Ectodermal cell (in vitro differentiated cells): Measurements from ENCODE around the gene ZNF132.
"Not testable (repeated sequence)": the region's sequence is repeated elsewhere in the genome, so short reads cannot be mapped to it uniquely, and the experiment has no call there.

ENCODE experiments used
- H3K27ac ChIP-seq: 2 replicates; pipeline ENCODE4 v1.7.0; 2013; ENCODE audit warnings: mild to moderate bottlenecking, low read depth, low read length; ENCODE audit not compliant: insufficient read depth, poor library complexity, severe bottlenecking
- H3K27me3 ChIP-seq: 2 replicates; pipeline ENCODE4 v1.7.0; 2013; ENCODE audit warnings: mild to moderate bottlenecking, low read length; ENCODE audit not compliant: insufficient read depth, control insufficient read depth, poor library complexity, severe bottlenecking
- H3K36me3 ChIP-seq: one replicate; pipeline ENCODE4 v1.7.0; 2013; ENCODE audit warnings: low read length; ENCODE audit not compliant: control insufficient read depth, insufficient read depth
- H3K4me1 ChIP-seq: one replicate; pipeline ENCODE4 v1.7.0; 2013; ENCODE audit warnings: low read length; ENCODE audit not compliant: control insufficient read depth, insufficient read depth
- H3K4me3 ChIP-seq: 2 replicates; pipeline ENCODE4 v1.7.0; 2013; ENCODE audit warnings: low read depth, low read length, control low read depth; ENCODE audit not compliant: insufficient read depth
- H3K9me3 ChIP-seq: 2 replicates; pipeline ENCODE4 v1.7.0; 2013; ENCODE audit warnings: mild to moderate bottlenecking, low read length, moderate library complexity; ENCODE audit not compliant: control insufficient read depth
- WGBS, 2 experiments: methylation state at CpG; one replicate each; pipeline ENCODE4 v1.1.7; 2013; ENCODE audit warnings: missing lambda C conversion rate in 2 of 2; 5-methylcytosine and 5-hydroxymethylcytosine counted together

The ZNF132 gene

GRCh38 chr19:58476498-58477015, 36.6 kb upstream of the ZNF132 start:
- Histone ChIP-seq H3K4me3 (peak overlapping the region; percentile 72), H3K9me3 (no peaks in the 10 kb centered on the region), H3K4me1 (no peaks in the 10 kb centered on the region), H3K36me3 (no peaks in the 10 kb centered on the region), H3K27me3 (no peaks in the 10 kb centered on the region), H3K27ac (peak overlapping the region; percentile 64)
- 11 to 12% methylated on average over 27 of the region's 27 CpGs for WGBS, 2 experiments

- H3K36me3 ChIP-seq: no peaks in the 10 kb centered on the region
- WGBS, 2 experiments: 0% methylated on average over 64 of the region's 64 CpGs
- no peaks in the 10 kb centered on the region for H3K9me3 ChIP-seq
- no peaks in the 10 kb centered on the region for H3K4me1 ChIP-seq
- H3K27me3 ChIP-seq: no peaks in the 10 kb centered on the region
- peak within 1 kb of the TSS; percentile 72 for H3K4me3 ChIP-seq
- peak within 1 kb of the TSS; percentile 82 for H3K27ac ChIP-seq
Observed at GRCh38 chr19:58475714-58476497, 36.0 kb upstream of the ZNF132 start, which contains the start of gene ZNF446. TSS of gene ZNF446 (plus strand) at chr19:58476352. CDS start at chr19:58477219, 867 bp downstream.

GRCh38 chr19:58474997-58475713, 35.2 kb upstream of the ZNF132 start:
- H3K36me3 ChIP-seq: no peaks in the 10 kb centered on the region
- H3K27ac ChIP-seq: peak overlapping the region; percentile 82
- WGBS, 2 experiments: 31 to 32% methylated on average over 27 of the region's 27 CpGs
- peak overlapping the region; percentile 72 for H3K4me3 ChIP-seq
- no peaks in the 10 kb centered on the region for H3K9me3 ChIP-seq
- no peaks in the 10 kb centered on the region for H3K4me1 ChIP-seq
- no peaks in the 10 kb centered on the region for H3K27me3 ChIP-seq

- Histone ChIP-seq H3K4me1 (no peaks in the 10 kb centered on the region), H3K9me3 (no peaks in the 10 kb centered on the region), H3K27me3 (no peaks in the 10 kb centered on the region), H3K27ac (no peak overlapping the region), H3K36me3 (peaks cover under 1% of the 10 kb centered on the region), H3K4me3 (peak overlapping the region; percentile 72)
- WGBS, 2 experiments: 89 to 90% methylated on average over 11 to 12 of the region's 12 CpGs
Observed at GRCh38 chr19:58474291-58474996, 34.5 kb upstream of the ZNF132 start.

GRCh38 chr19:58473775-58474174, 33.8 kb upstream of the ZNF132 start:
- no peaks in the 10 kb centered on the region for H3K9me3 ChIP-seq
- no peaks in the 10 kb centered on the region for H3K4me1 ChIP-seq
- H3K27ac ChIP-seq: no peak overlapping the region
- peaks cover 5% of the 10 kb centered on the region for H3K36me3 ChIP-seq
- no peak overlapping the region for H3K4me3 ChIP-seq
- no peaks in the 10 kb centered on the region for H3K27me3 ChIP-seq

GRCh38 chr19:58471736-58472135, 31.8 kb upstream of the ZNF132 start:
- H3K4me1 ChIP-seq: no peaks in the 10 kb centered on the region
- no peaks in the 10 kb centered on the region for H3K9me3 ChIP-seq
- 96 to 97% methylated on average over 39 of the region's 39 CpGs for WGBS, 2 experiments

GRCh38 chr19:58470837-58471543, 31.0 kb upstream of the ZNF132 start:
- not testable (repeated sequence) for H3K9me3 ChIP-seq, H3K4me3 ChIP-seq, H3K4me1 ChIP-seq, H3K27me3 ChIP-seq, H3K27ac ChIP-seq, H3K36me3 ChIP-seq
- WGBS, 2 experiments: 96% methylated on average over 28 of the region's 53 CpGs

More at GRCh38 chr19:58471736-58472135, 31.8 kb upstream of the ZNF132 start:
- H3K4me3 ChIP-seq: no peak overlapping the region
- H3K36me3 ChIP-seq: peaks cover 5% of the 10 kb centered on the region
- no peak overlapping the region for H3K27ac ChIP-seq
- no peaks in the 10 kb centered on the region for H3K27me3 ChIP-seq

GRCh38 chr19:58469241-58470013, 29.5 kb upstream of the ZNF132 start:
- no peaks in the 10 kb centered on the region for H3K9me3 ChIP-seq
- no peak overlapping the region for H3K4me3 ChIP-seq
- H3K27ac ChIP-seq: no peak overlapping the region
- no peaks in the 10 kb centered on the region for H3K4me1 ChIP-seq
- H3K27me3 ChIP-seq: peaks cover 8% of the 10 kb centered on the region
- peaks cover 5% of the 10 kb centered on the region for H3K36me3 ChIP-seq
- 92 to 94% methylated on average over 16 to 17 of the region's 17 CpGs for WGBS, 2 experiments

GRCh38 chr19:58468216-58468839, 28.4 kb upstream of the ZNF132 start:
- peaks cover 5% of the 10 kb centered on the region for H3K36me3 ChIP-seq
- no peak overlapping the region for H3K4me3 ChIP-seq
- 71 to 73% methylated on average over 5 of the region's 5 CpGs for WGBS, 2 experiments
- H3K27ac ChIP-seq: no peak overlapping the region
- no peaks in the 10 kb centered on the region for H3K9me3 ChIP-seq
- no peaks in the 10 kb centered on the region for H3K4me1 ChIP-seq
- peaks cover 8% of the 10 kb centered on the region for H3K27me3 ChIP-seq
